CD4-positive, alpha-beta T cell (primary cell): ENCODE measurements around the gene TRIM22. TPM values are rescaled to one million over a fixed set of nuclear protein-coding genes. Genes with fewer than 3 reads are reported as not detected.

ENCODE experiments used
- ATAC-seq: fragments of 200-7000 bp; cut with Tn5 transposase; one replicate; pipeline ENCODE4 v1.10.0; 2022; ENCODE audit warnings: mild to moderate bottlenecking; ENCODE audit not compliant: poor library complexity
- CTCF ChIA-PET: fragments of 350-600 bp; sonication (Branson Sonifier 250); formaldehyde crosslinking; loops from one replicate; lab custom pipeline; 2021; ENCODE audit warnings: antibody characterized with exemption, inconsistent platforms; lab: Charles Lee
- POLR2A ChIA-PET: fragments of 350-600 bp; sonication (Branson Sonifier 250); formaldehyde crosslinking; loops from one replicate; lab custom pipeline; 2021; ENCODE audit warnings: antibody characterized with exemption, inconsistent platforms; lab: Charles Lee
- DNase-seq, 14 experiments: peaks; one replicate each; pipeline ENCODE4 v3.0.0-alpha.2; 2013 to 2020; ENCODE audit warnings: mixed read lengths in 2 of 14
- H3K27ac ChIP-seq, 2 donors: one replicate each; pipeline versions ENCODE4 v1.5.1 to v1.7.0; 2013; ENCODE audit warnings: low read length in 2 of 2, low read depth in 1 of 2, mild to moderate bottlenecking in 1 of 2
- H3K27me3 ChIP-seq, 2 experiments: 1 replicate in 1 of 2; 2 replicates in 1 of 2; pipeline versions ENCODE4 v1.6.1 to v1.7.0; 2013; ENCODE audit warnings: low read length in 2 of 2, control low read depth in 1 of 2, mild to moderate bottlenecking in 1 of 2, moderate library complexity in 1 of 2; ENCODE audit not compliant: insufficient read depth in 2 of 2, control insufficient read depth in 1 of 2
- H3K36me3 ChIP-seq: one replicate; pipeline ENCODE4 v1.6.1; 2013; ENCODE audit warnings: low read length, control low read depth; ENCODE audit not compliant: insufficient read depth
- H3K4me1 ChIP-seq: one replicate; pipeline ENCODE4 v1.6.1; 2013; ENCODE audit warnings: low read length, control low read depth; ENCODE audit not compliant: insufficient read depth
- H3K4me3 ChIP-seq: one replicate; pipeline ENCODE4 v1.5.1; 2013; ENCODE audit warnings: mild to moderate bottlenecking, low read length, moderate library complexity
- H3K9me3 ChIP-seq, 2 experiments: 1 replicate in 1 of 2; 2 replicates in 1 of 2; pipeline versions ENCODE4 v1.6.1 to v1.7.0; 2013; ENCODE audit warnings: low read length in 2 of 2, mild to moderate bottlenecking in 2 of 2, control low read depth in 1 of 2, moderate library complexity in 1 of 2; ENCODE audit not compliant: control insufficient read depth in 1 of 2, insufficient read depth in 1 of 2
- H3K27ac Mint-ChIP-seq: one replicate; pipeline ENCODE4 v1.8.0; 2020; ENCODE audit warnings: mixed read lengths
- H3K27me3 Mint-ChIP-seq: one replicate; pipeline ENCODE4 v1.8.0; 2021; ENCODE audit warnings: mixed read lengths
- H3K36me3 Mint-ChIP-seq: one replicate; pipeline ENCODE4 v1.8.0; 2021; ENCODE audit warnings: low read depth, mixed read lengths
- H3K4me1 Mint-ChIP-seq: one replicate; pipeline ENCODE4 v1.8.0; 2021; ENCODE audit warnings: low read depth, mixed read lengths
- H3K4me3 Mint-ChIP-seq: one replicate; pipeline ENCODE4 v1.8.0; 2020; ENCODE audit warnings: mild to moderate bottlenecking, mixed read lengths
- H3K9me3 Mint-ChIP-seq: one replicate; pipeline ENCODE4 v1.8.0; 2020; ENCODE audit warnings: mixed read lengths
- CTCF ChIP-seq: fragments of 200-600 bp; IDR thresholded peaks from one replicate; pipeline ENCODE4 v1.8.0; 2022; ENCODE audit warnings: antibody characterized with exemption, mild to moderate bottlenecking
- intact Hi-C, 2 experiments: fragments of 100-400 bp; cut with DNase I in 1 of 2; cut with micrococcal nuclease in 1 of 2; formaldehyde crosslinking; loops; one replicate each; pipeline versions ENCODE4 v1.15.1 to v1.9.0; 2023 to 2025; cut with DNase I, micrococcal nuclease
- total RNA-seq, 174 experiments: library from RNA in 2 of 174; stranded (reverse) in 2 of 174; gene quantifications; one replicate each; pipeline ENCODE4 v1.2.3 and lab custom pipeline; 2021 to 2026

Gene TRIM22
- total RNA-seq, 2 experiments from 2014 or later: 198 to 206 TPM

- intact Hi-C loops: loop anchor here in 1 of 2 experiments (2.0 kb wide), 1 partner anchor 14 kb away; no protein-coding TSS in a partner anchor
- Mint-ChIP-seq H3K27me3 (no peaks in the 10 kb centered on the region), H3K27ac (peak overlapping the region; percentile 52), H3K4me1 (peaks cover 54% of the 10 kb centered on the region), H3K4me3 (no peak overlapping the region), H3K9me3 (no peaks in the 10 kb centered on the region), H3K36me3 (peaks cover 91% of the 10 kb centered on the region)
- Histone ChIP-seq H3K27ac (no peak overlapping the region), H3K4me3 (no peak overlapping the region), H3K27me3 (no peaks in the 10 kb centered on the region), H3K9me3 (no peaks in the 10 kb centered on the region), H3K4me1 (peaks cover 9% of the 10 kb centered on the region), H3K36me3 (peaks cover 85% of the 10 kb centered on the region)
- DNase-seq (no peak), ATAC-seq (no peak)
- ChIA-PET CTCF (interaction anchor here (1.4 to 2.1 kb wide), 2 partner anchors 16 to 23 kb away, joined by 3 to 12 read pairs; partner anchors contain the start of gene TRIM5), POLR2A (interaction anchor here (0.6 to 2.3 kb wide), 4 partner anchors 11 to 104 kb away, joined by 3 to 17 read pairs (median 6); partner anchors contain the start of genes TRIM22 and TRIM5)
- TF ChIP-seq CTCF: no peak
These were observed 11.5 kb downstream of the TRIM22 start for GRCh38 chr11:5701055-5701577.

- H3K27ac Mint-ChIP-seq: peak overlapping the region; percentile 42
- H3K27me3 ChIP-seq: no peaks in the 10 kb centered on the region
- POLR2A ChIA-PET: interaction anchor here (1.4 kb wide), 1 partner anchor 19 kb away, joined by 3 read pairs; the partner anchor contains the start of gene TRIM5
- H3K4me1 Mint-ChIP-seq: peaks cover 40% of the 10 kb centered on the region
- H3K27me3 Mint-ChIP-seq: no peaks in the 10 kb centered on the region
- H3K4me1 ChIP-seq: peaks cover 2% of the 10 kb centered on the region
- no peaks in the 10 kb centered on the region for H3K9me3 Mint-ChIP-seq
- no peak for DNase-seq
- peaks cover 83% of the 10 kb centered on the region for H3K36me3 ChIP-seq
- no peak overlapping the region for H3K27ac ChIP-seq
- no peak overlapping the region for H3K4me3 Mint-ChIP-seq
- no peak overlapping the region for H3K4me3 ChIP-seq
- no peak for ATAC-seq
- intact Hi-C loops: no loop called here
- no peaks in the 10 kb centered on the region for H3K9me3 ChIP-seq
- H3K36me3 Mint-ChIP-seq: peaks cover 86% of the 10 kb centered on the region
- no peak for TF ChIP-seq CTCF
- CTCF ChIA-PET: interaction anchor here (1.5 kb wide), 1 partner anchor 20 kb away, joined by 6 read pairs; the partner anchor contains the start of gene TRIM5
These were observed 14.3 kb downstream of the TRIM22 start for GRCh38 chr11:5703741-5704536.

- no peaks in the 10 kb centered on the region for H3K4me1 ChIP-seq
- Mint-ChIP-seq H3K4me1 (peaks cover 38% of the 10 kb centered on the region), H3K4me3 (no peak overlapping the region), H3K27me3 (no peaks in the 10 kb centered on the region), H3K36me3 (peaks cover 87% of the 10 kb centered on the region), H3K27ac (peak overlapping the region; percentile 58), H3K9me3 (no peaks in the 10 kb centered on the region)
- POLR2A ChIA-PET: interaction anchor here (1.4 kb wide), 1 partner anchor 21 kb away, joined by 5 read pairs; the partner anchor contains the start of gene TRIM5
- H3K4me3 ChIP-seq: no peak overlapping the region
- no peak for TF ChIP-seq CTCF
- CTCF ChIA-PET: no interaction called here
- intact Hi-C loops: no loop called here
- no peak overlapping the region for H3K27ac ChIP-seq
- DNase-seq (no peak), ATAC-seq (no peak)
- H3K36me3 ChIP-seq: peaks cover 83% of the 10 kb centered on the region
- H3K9me3 ChIP-seq: no peaks in the 10 kb centered on the region
- H3K27me3 ChIP-seq: no peaks in the 10 kb centered on the region
These were observed 16.1 kb downstream of the TRIM22 start for GRCh38 chr11:5705688-5706087.
